SU-DHL-6 (cell line): ENCODE measurements around the gene KY.

ENCODE experiments used
- H2AFZ ChIP-seq: fragments of 200-600 bp; sonication (generic); 2 replicates; pipeline ENCODE4 v1.6.1; 2014; ENCODE audit warnings: low read depth, mild to moderate bottlenecking, moderate library complexity, mixed read lengths, antibody characterized with exemption, low read length; ENCODE audit not compliant: severe bottlenecking
- H3F3A ChIP-seq: fragments of 200-600 bp; shearing (Covaris generic); 2 replicates; pipeline ENCODE4 v1.6.0; 2016; ENCODE audit warnings: antibody characterized with exemption, mild to moderate bottlenecking; ENCODE audit not compliant: insufficient read depth
- H3K27ac ChIP-seq: fragments of 200-600 bp; sonication (generic); 2 replicates; pipeline ENCODE4 v1.5.1; 2016; ENCODE audit warnings: low read depth, mild to moderate bottlenecking, low read length, moderate library complexity, mixed read lengths
- H3K27me3 ChIP-seq: fragments of 200-600 bp; sonication (generic), shearing (Covaris generic); 2 replicates; pipeline ENCODE4 v1.6.0; 2014; ENCODE audit warnings: mild to moderate bottlenecking, low read length
- H3K36me3 ChIP-seq: fragments of 200-600 bp; sonication (generic); 2 replicates; pipeline ENCODE4 v1.6.1; 2014; ENCODE audit warnings: mild to moderate bottlenecking, low read length, mixed read lengths
- H3K4me2 ChIP-seq: fragments of 300-600, 200-600 bp; shearing (Covaris generic), sonication (generic); 2 replicates; pipeline ENCODE4 v1.6.0; 2014; ENCODE audit warnings: low read length, low read depth, mild to moderate bottlenecking; ENCODE audit not compliant: poor library complexity, severe bottlenecking
- H3K4me3 ChIP-seq: fragments of 200-600 bp; sonication (generic); 2 replicates; pipeline ENCODE4 v1.5.1; 2014; ENCODE audit warnings: antibody characterized with exemption, low read length, mild to moderate bottlenecking, mixed read lengths; ENCODE audit not compliant: insufficient read depth, poor library complexity, severe bottlenecking
- H3K79me2 ChIP-seq: fragments of 200-600 bp; sonication (generic); 2 replicates; pipeline ENCODE4 v1.6.1; 2014; ENCODE audit warnings: mild to moderate bottlenecking, low read length, moderate library complexity; ENCODE audit not compliant: insufficient read depth
- H3K9ac ChIP-seq: fragments of 200-600 bp; sonication (generic); 2 replicates; pipeline ENCODE4 v1.7.0; 2014; ENCODE audit warnings: mild to moderate bottlenecking, low read length
- H3K9me2 ChIP-seq: fragments of 200-600 bp; sonication (generic); replicated peaks from 2 replicates; pipeline ENCODE4 v1.6.1; 2014; ENCODE audit warnings: low read length; ENCODE audit not compliant: insufficient read depth
- H3K9me3 ChIP-seq: fragments of 200-600 bp; sonication (generic); 2 replicates; pipeline ENCODE4 v1.6.1; 2014; ENCODE audit warnings: low read length, mixed read lengths; ENCODE audit not compliant: insufficient read depth
- H4K20me1 ChIP-seq: fragments of 200-600 bp; sonication (generic); 2 replicates; pipeline ENCODE4 v1.6.1; 2014; ENCODE audit warnings: low read depth, mild to moderate bottlenecking, antibody characterized with exemption, low read length, moderate library complexity, mixed read lengths
- EZH2phosphoT487 ChIP-seq: fragments of 200-600 bp; sonication (generic), shearing (Covaris generic); conservative IDR thresholded peaks from 2 replicates; pipeline ENCODE4 v1.6.1; 2018; ENCODE audit warnings: mild to moderate bottlenecking, antibody characterized with exemption, low read length, moderate library complexity, mixed read lengths
- TF ChIP-seq, protein P1 (sequence below): fragments of 200-600 bp; sonication (generic); IDR thresholded peaks from one replicate; pipeline ENCODE4 v1.5.1; 2017; ENCODE audit warnings: antibody characterized with exemption, mild to moderate bottlenecking, low read length, moderate library complexity; ENCODE audit not compliant: insufficient read depth, poor library complexity, severe bottlenecking

Gene KY

DNA sequence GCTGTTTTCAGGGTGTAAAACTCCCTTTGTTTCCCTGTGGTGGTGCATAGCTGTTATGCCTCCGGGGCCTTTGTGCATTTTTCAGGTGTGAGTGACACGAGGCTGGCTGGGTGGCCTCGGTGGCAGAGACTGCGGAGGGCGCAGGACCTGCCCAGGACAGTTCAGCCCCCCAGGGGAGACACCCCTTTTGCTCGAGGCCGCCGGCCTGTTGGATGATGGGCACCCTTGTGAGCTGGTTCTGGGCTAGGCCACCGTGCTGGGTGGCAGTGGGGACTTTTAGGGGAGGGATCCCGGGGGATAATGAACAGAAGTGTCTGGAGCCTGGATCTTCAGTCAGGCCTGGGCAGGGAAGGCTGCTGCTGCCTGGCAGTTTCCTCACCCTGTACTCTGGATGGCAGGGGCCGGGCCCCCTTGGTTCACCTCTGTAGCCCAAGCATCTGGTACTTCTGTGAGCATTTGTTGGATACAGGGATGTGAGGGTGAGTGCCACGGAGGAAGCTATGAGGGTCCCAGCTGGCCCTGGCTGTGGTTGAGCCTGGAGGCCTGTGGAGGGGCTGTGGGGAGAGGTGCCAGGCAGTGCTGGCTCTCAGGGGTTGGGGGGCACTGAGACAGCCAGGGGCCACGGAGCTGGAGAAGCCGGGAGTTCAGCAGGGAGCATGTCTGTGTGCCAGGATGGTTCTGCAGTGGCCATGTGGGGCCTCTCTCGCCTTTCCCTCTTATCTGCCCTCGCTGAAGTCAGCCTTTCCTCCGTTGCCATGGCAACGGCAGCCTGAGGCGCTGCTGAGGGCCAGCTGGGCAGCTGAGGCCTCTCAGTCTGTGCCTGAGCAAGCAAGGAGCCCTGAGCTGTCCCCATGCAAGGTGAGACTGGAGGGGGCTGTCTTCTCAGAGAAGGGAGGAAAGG lies 49.0 kb downstream of the KY start:
- H3K9me2 ChIP-seq = no peaks in the 10 kb centered on the region

DNA sequence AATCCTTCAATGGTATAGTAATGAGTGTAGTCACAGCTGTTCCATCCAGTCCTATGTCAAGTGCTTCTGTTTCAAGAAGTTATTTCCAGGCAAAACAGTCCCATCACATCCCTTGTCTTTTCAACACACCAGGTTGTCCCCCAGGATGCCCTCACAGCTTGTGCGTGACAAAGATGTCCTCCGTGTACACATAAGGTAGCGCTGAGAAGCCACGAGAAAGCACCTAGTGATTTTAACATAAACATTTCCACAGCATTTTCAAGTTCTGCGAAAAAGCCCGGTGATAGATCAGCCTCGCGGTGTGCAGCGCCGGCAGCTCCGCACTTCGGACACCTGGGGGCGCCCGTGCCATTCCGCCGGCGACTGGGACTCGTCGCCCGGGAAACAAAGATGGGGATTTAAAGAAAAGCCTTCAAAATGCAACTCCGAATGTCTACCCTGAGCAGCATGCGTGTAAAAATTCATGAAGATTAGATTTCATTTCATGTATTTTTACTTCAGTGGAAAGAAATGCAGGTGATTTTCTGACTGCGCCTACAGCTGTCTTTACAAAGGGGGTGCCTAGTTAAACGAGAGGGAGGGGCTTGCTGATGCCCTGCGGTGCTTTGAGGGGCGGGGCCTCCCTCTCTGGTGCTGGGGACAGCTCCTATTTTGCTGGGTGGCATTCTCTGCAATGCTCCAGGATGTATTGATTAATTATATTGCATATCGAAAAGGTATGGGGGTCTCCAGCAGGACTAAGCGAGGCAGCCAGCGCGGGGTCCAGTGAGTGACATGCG lies 49.9 kb downstream of the KY start:
- no peaks in the 10 kb centered on the region for H3K27me3 ChIP-seq
- H3K79me2 ChIP-seq = no peaks in the 10 kb centered on the region
- H3K4me3 ChIP-seq = no peak overlapping the region
- no peak for TF ChIP-seq EZH2phosphoT487
- TF ChIP-seq, protein P1, sequence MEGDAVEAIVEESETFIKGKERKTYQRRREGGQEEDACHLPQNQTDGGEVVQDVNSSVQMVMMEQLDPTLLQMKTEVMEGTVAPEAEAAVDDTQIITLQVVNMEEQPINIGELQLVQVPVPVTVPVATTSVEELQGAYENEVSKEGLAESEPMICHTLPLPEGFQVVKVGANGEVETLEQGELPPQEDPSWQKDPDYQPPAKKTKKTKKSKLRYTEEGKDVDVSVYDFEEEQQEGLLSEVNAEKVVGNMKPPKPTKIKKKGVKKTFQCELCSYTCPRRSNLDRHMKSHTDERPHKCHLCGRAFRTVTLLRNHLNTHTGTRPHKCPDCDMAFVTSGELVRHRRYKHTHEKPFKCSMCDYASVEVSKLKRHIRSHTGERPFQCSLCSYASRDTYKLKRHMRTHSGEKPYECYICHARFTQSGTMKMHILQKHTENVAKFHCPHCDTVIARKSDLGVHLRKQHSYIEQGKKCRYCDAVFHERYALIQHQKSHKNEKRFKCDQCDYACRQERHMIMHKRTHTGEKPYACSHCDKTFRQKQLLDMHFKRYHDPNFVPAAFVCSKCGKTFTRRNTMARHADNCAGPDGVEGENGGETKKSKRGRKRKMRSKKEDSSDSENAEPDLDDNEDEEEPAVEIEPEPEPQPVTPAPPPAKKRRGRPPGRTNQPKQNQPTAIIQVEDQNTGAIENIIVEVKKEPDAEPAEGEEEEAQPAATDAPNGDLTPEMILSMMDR = peak; percentile 86
- H3F3A ChIP-seq = no peaks in the 10 kb centered on the region
- no peak overlapping the region for H3K9ac ChIP-seq
- H3K4me2 ChIP-seq = no peak overlapping the region
- no peaks in the 10 kb centered on the region for H3K9me3 ChIP-seq
- H4K20me1 ChIP-seq = no peaks in the 10 kb centered on the region
- H3K36me3 ChIP-seq = no peaks in the 10 kb centered on the region
- no peaks in the 10 kb centered on the region for H3K9me2 ChIP-seq
- no peak overlapping the region for H3K27ac ChIP-seq
- H2AFZ ChIP-seq = no peak overlapping the region

More for the DNA sequence above, 49.0 kb downstream of the KY start:
- H3K36me3 ChIP-seq = no peaks in the 10 kb centered on the region
- H3K79me2 ChIP-seq = no peaks in the 10 kb centered on the region
- H3K27ac ChIP-seq = no peak overlapping the region
- H3K27me3 ChIP-seq = no peaks in the 10 kb centered on the region
- no peak for TF ChIP-seq EZH2phosphoT487
- TF ChIP-seq, protein P1 = no peak
- no peaks in the 10 kb centered on the region for H3K9me3 ChIP-seq
- no peak overlapping the region for H2AFZ ChIP-seq
- no peak overlapping the region for H3K4me2 ChIP-seq
- no peak overlapping the region for H3K4me3 ChIP-seq
- no peaks in the 10 kb centered on the region for H4K20me1 ChIP-seq
- H3F3A ChIP-seq = no peaks in the 10 kb centered on the region
- no peak overlapping the region for H3K9ac ChIP-seq

DNA sequence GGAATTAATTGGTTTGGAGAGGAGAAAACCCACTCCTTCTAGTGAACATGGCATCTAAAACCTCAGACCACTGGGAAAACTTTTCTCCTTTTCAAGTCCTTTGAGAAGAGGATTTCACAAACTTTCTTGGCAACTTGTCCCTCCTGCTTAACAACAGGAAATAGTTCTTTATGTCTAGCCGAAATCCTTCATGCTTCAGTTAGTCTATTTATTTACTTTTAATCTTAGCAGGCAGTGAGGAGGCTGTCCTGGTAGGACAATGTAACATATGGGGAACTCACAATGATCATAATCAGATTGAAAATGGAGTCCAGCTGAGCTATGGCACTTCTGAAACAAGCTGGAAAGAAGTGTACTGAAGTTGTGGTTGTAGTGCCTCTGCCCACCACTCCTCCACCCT lies 50.6 kb downstream of the KY start:
- Histone ChIP-seq H2AFZ (no peak overlapping the region), H3K79me2 (no peaks in the 10 kb centered on the region), H3K36me3 (no peaks in the 10 kb centered on the region), H3K4me2 (no peak overlapping the region), H3F3A (no peaks in the 10 kb centered on the region), H3K9me3 (no peaks in the 10 kb centered on the region), H3K9ac (no peak overlapping the region), H4K20me1 (no peaks in the 10 kb centered on the region), H3K9me2 (no peaks in the 10 kb centered on the region), H3K27ac (no peak overlapping the region), H3K27me3 (no peaks in the 10 kb centered on the region), H3K4me3 (no peak overlapping the region)
- TF ChIP-seq EZH2phosphoT487 = no peak
- TF ChIP-seq, protein P1 = no peak
